ENCODE measurements around the gene ZRANB3.
"Not testable (repeated sequence)": the region's sequence is repeated elsewhere in the genome, so short reads cannot be mapped to it uniquely, and the experiment has no call there.

ZRANB3 gene

DNA sequence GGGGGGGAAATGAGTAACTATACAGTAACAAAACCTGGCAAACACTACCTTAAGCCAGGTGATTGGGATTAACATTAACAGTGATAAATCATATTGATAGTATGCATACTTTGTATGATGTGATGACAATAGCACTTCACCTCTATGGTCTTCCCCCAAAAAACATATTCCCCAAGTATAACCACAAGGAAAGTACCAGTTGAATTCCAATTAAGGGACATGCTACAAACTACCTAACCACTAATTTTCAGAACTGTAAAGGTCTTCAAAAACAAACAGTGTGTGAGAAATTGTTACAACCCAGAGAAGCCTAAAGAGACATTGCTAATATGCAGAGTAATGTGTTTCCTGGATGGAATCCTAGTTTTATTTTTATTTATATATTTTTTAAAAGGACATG lies 152.4 kb downstream of the ZRANB3 start:
- ATAC-seq = no peak
- TF ChIP-seq RARB (CRISPR knock-in tag; IDR thresholded peaks at IDR 0.05) = no peak
- no peak for TF ChIP-seq GLIS3 (CRISPR knock-in tag; IDR thresholded peaks at IDR 0.05)
- no peak for TF ChIP-seq ZNF565 (CRISPR knock-in tag; conservative IDR thresholded peaks at IDR 0.05; ENCODE audit: low read depth)
- no peak for TF ChIP-seq OSR1 (CRISPR knock-in tag; IDR thresholded peaks at IDR 0.05)
- TF ChIP-seq, protein P1, sequence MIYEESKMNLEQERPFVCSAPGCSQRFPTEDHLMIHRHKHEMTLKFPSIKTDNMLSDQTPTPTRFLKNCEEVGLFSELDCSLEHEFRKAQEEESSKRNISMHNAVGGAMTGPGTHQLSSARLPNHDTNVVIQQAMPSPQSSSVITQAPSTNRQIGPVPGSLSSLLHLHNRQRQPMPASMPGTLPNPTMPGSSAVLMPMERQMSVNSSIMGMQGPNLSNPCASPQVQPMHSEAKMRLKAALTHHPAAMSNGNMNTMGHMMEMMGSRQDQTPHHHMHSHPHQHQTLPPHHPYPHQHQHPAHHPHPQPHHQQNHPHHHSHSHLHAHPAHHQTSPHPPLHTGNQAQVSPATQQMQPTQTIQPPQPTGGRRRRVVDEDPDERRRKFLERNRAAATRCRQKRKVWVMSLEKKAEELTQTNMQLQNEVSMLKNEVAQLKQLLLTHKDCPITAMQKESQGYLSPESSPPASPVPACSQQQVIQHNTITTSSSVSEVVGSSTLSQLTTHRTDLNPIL (CRISPR knock-in tag; IDR thresholded peaks at IDR 0.05; ENCODE audit: low read depth) = no peak

- TF ChIP-seq, protein P2, sequence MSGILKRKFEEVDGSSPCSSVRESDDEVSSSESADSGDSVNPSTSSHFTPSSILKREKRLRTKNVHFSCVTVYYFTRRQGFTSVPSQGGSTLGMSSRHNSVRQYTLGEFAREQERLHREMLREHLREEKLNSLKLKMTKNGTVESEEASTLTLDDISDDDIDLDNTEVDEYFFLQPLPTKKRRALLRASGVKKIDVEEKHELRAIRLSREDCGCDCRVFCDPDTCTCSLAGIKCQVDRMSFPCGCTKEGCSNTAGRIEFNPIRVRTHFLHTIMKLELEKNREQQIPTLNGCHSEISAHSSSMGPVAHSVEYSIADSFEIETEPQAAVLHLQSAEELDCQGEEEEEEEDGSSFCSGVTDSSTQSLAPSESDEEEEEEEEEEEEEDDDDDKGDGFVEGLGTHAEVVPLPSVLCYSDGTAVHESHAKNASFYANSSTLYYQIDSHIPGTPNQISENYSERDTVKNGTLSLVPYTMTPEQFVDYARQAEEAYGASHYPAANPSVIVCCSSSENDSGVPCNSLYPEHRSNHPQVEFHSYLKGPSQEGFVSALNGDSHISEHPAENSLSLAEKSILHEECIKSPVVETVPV (CRISPR knock-in tag; IDR thresholded peaks at IDR 0.05) = no peak
- no peak for ATAC-seq
Observed at GRCh38 chr2:135373702-135374101, 157.3 kb downstream of the ZRANB3 start.

DNA sequence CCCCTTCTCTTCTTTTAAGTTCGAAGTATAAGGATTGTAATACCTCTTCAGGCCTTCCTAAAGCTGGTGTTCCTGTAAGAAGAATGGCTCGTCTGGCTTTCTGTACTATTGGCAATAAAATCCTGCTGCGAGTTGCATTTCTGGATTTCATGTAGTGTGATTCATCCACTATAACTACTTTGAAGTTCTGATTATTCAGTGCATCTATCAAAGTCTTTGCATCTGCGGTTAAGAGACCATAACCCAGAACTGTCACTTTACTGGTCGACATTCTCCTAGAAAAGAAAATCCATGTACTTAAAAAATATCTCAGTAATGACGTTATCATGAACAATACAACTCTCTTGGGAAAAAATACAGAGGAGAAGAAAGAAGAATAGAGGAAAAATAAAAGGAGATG lies 181.1 kb downstream of the ZRANB3 start:
- no peak for TF ChIP-seq POU6F1 (CRISPR knock-in tag; IDR thresholded peaks at IDR 0.05; ENCODE audit: borderline replicate concordance, low read depth)
- TF ChIP-seq, protein P1 (CRISPR knock-in tag; IDR thresholded peaks at IDR 0.05; ENCODE audit: low read depth) = no peak
- no peak for TF ChIP-seq ISL1 (CRISPR knock-in tag; IDR thresholded peaks at IDR 0.05)
- no peak for TF ChIP-seq ZFP30 (CRISPR knock-in tag; IDR thresholded peaks at IDR 0.05)
- TF ChIP-seq ZNF565 (CRISPR knock-in tag; conservative IDR thresholded peaks at IDR 0.05; ENCODE audit: low read depth) = no peak
- TF ChIP-seq GLIS3 (CRISPR knock-in tag; IDR thresholded peaks at IDR 0.05) = no peak
- no peak for TF ChIP-seq ARNTL (CRISPR knock-in tag; IDR thresholded peaks at IDR 0.05; ENCODE audit: borderline replicate concordance, low read depth)
- TF ChIP-seq PPARA (CRISPR knock-in tag; IDR thresholded peaks at IDR 0.05; ENCODE audit: borderline replicate concordance) = no peak
- no peak for TF ChIP-seq ZNF70 (CRISPR knock-in tag; IDR thresholded peaks at IDR 0.05)
- TF ChIP-seq ESRRG (CRISPR knock-in tag; IDR thresholded peaks at IDR 0.05) = no peak
- no peak for TF ChIP-seq OSR1 (CRISPR knock-in tag; IDR thresholded peaks at IDR 0.05)
- TF ChIP-seq, protein P3, sequence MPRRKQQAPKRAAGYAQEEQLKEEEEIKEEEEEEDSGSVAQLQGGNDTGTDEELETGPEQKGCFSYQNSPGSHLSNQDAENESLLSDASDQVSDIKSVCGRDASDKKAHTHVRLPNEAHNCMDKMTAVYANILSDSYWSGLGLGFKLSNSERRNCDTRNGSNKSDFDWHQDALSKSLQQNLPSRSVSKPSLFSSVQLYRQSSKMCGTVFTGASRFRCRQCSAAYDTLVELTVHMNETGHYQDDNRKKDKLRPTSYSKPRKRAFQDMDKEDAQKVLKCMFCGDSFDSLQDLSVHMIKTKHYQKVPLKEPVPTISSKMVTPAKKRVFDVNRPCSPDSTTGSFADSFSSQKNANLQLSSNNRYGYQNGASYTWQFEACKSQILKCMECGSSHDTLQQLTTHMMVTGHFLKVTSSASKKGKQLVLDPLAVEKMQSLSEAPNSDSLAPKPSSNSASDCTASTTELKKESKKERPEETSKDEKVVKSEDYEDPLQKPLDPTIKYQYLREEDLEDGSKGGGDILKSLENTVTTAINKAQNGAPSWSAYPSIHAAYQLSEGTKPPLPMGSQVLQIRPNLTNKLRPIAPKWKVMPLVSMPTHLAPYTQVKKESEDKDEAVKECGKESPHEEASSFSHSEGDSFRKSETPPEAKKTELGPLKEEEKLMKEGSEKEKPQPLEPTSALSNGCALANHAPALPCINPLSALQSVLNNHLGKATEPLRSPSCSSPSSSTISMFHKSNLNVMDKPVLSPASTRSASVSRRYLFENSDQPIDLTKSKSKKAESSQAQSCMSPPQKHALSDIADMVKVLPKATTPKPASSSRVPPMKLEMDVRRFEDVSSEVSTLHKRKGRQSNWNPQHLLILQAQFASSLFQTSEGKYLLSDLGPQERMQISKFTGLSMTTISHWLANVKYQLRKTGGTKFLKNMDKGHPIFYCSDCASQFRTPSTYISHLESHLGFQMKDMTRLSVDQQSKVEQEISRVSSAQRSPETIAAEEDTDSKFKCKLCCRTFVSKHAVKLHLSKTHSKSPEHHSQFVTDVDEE (CRISPR knock-in tag; IDR thresholded peaks at IDR 0.05) = no peak
- TF ChIP-seq SNAI2 (CRISPR knock-in tag; IDR thresholded peaks at IDR 0.05) = no peak
- TF ChIP-seq, protein P4, sequence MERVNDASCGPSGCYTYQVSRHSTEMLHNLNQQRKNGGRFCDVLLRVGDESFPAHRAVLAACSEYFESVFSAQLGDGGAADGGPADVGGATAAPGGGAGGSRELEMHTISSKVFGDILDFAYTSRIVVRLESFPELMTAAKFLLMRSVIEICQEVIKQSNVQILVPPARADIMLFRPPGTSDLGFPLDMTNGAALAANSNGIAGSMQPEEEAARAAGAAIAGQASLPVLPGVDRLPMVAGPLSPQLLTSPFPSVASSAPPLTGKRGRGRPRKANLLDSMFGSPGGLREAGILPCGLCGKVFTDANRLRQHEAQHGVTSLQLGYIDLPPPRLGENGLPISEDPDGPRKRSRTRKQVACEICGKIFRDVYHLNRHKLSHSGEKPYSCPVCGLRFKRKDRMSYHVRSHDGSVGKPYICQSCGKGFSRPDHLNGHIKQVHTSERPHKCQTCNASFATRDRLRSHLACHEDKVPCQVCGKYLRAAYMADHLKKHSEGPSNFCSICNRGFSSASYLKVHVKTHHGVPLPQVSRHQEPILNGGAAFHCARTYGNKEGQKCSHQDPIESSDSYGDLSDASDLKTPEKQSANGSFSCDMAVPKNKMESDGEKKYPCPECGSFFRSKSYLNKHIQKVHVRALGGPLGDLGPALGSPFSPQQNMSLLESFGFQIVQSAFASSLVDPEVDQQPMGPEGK (CRISPR knock-in tag; IDR thresholded peaks at IDR 0.05; ENCODE audit: borderline replicate concordance) = no peak
- TF ChIP-seq RARB (CRISPR knock-in tag; IDR thresholded peaks at IDR 0.05) = no peak
- no peak for TF ChIP-seq CSDC2 (CRISPR knock-in tag; IDR thresholded peaks at IDR 0.05)
- TF ChIP-seq ZC3H10 (CRISPR knock-in tag; IDR thresholded peaks at IDR 0.05) = no peak
- no peak for ATAC-seq

GRCh38 chr2:135348096-135348704 lies 182.8 kb downstream of the ZRANB3 start:
- ATAC-seq = not testable (repeated sequence)

Data from SK-N-SH treated with all-trans-retinoic acid at 6 μM for 48 hours (cell line).